ENCODE data around the gene CDK5R1. TPM values are rescaled to one million over a fixed set of nuclear protein-coding genes. Genes with fewer than 3 reads are reported as not detected.
"Not testable (repeated sequence)": the region's sequence is repeated elsewhere in the genome, so short reads cannot be mapped to it uniquely, and the experiment has no call there.

Gene CDK5R1
- 10 to 100 TPM; 17.6 to 17.8 TPM for total RNA-seq
- 10 to 100 TPM in 1 of 3 donors, 1 to 10 TPM in 2; 5.9 to 12.0 (median 9.6) TPM for polyA plus RNA-seq
- total RNA-seq = 5.3 to 46.1 (median 14.9) reads per million in 6 experiments

DNA sequence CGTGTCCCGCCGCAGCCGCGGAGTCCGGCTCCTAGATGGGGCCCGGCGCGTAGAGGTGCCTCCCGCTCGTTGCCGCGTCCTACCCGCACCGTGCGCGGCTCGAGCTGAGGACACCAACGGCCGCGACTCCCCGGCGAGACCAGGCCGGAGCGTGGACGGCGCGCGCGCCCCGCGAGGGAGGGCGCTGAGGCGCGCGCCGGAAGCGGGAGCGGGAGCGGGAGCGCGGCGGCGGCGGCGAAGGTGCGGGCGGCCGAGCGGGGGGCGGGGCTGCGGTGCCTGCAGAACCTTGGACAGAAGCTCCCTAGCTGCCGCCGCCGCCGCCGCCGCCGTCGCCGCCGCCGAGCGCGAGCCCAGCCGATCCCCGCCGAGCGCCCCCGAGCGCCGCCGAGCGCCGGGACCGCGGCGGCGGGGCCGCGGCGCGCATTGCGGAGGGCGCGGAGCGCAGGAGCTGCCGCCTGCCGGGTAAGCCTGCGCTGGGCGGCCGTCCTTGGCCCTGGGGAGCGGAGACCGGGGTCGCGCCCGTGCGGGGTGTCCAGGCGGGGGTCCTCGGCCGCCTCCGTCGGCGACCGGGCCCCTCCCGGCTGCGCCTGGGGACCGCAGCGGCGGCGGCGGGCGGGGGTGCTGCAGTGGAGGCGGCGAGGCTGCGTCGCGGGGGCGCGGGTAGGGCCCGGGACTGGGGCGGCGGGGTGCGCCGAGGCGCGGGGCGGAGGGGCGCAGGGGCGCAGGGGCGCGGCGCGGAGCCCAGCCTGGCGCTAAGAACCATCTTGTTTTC, at the start of gene CDK5R1:
TSS of gene CDK5R1 (plus strand) at position 293 of the 772 bp plus-strand sequence. CDS start 628 bp downstream, outside the sequence.
- peak within 1 kb of the TSS; percentile 79 to 96 (median 90) for H3K27ac Mint-ChIP-seq
- peak; percentile 65 to 76 for ATAC-seq
- peak; percentile 65 to 83 (median 76) for DNase-seq
- no peaks in the 10 kb centered on the region for H3K9me3 Mint-ChIP-seq
- POLR2A ChIA-PET = interaction anchor here (0.9 to 22.8 kb wide), 13 partner anchors 9 to 390 kb away, joined by 3 to 889 read pairs (median 4); partner anchors contain the start of genes MYO1D and PSMD11
- H3K27me3 Mint-ChIP-seq = no peaks in the 10 kb centered on the region
- peaks cover 21 to 60% (median 54%) of the 10 kb centered on the region in 4 donors for H3K4me1 Mint-ChIP-seq
- H3K4me3 Mint-ChIP-seq = peak within 1 kb of the TSS; percentile 84 to 95 (median 91)
- H3K36me3 Mint-ChIP-seq = peaks cover 9 to 33% (median 18%) of the 10 kb centered on the region in 3 donors

- Mint-ChIP-seq H3K27ac (no peak overlapping the region), H3K9me3 (peaks cover 0 to 6% (median 0%) of the 10 kb centered on the region in 9 donors), H3K4me1 (peaks cover 6 to 18% (median 14%) of the 10 kb centered on the region in 4 donors), H3K4me3 (no peak overlapping the region), H3K36me3 (peaks cover 0 to 2% (median 0%) of the 10 kb centered on the region in 3 donors), H3K27me3 (peaks cover 0 to 9% (median 2%) of the 10 kb centered on the region in 5 donors)
- no peak for DNase-seq
- ATAC-seq = no peak
- POLR2A ChIA-PET = no interaction called here
These were observed 46.1 kb upstream of the CDK5R1 start for GRCh38 chr17:32440722-32441121.

GRCh38 chr17:32441886-32442285, 44.9 kb upstream of the CDK5R1 start:
- H3K4me1 Mint-ChIP-seq = peaks cover 7 to 29% (median 25%) of the 10 kb centered on the region in 4 donors
- no peaks in the 10 kb centered on the region for H3K9me3 Mint-ChIP-seq
- no peak overlapping the region for H3K27ac Mint-ChIP-seq
- H3K36me3 Mint-ChIP-seq = peaks cover 0 to 6% (median 0%) of the 10 kb centered on the region in 3 donors
- no peak for ATAC-seq
- DNase-seq = no peak
- peaks cover 0 to 9% (median 2%) of the 10 kb centered on the region in 5 donors for H3K27me3 Mint-ChIP-seq
- POLR2A ChIA-PET = no interaction called here
- H3K4me3 Mint-ChIP-seq = no peak overlapping the region

DNA sequence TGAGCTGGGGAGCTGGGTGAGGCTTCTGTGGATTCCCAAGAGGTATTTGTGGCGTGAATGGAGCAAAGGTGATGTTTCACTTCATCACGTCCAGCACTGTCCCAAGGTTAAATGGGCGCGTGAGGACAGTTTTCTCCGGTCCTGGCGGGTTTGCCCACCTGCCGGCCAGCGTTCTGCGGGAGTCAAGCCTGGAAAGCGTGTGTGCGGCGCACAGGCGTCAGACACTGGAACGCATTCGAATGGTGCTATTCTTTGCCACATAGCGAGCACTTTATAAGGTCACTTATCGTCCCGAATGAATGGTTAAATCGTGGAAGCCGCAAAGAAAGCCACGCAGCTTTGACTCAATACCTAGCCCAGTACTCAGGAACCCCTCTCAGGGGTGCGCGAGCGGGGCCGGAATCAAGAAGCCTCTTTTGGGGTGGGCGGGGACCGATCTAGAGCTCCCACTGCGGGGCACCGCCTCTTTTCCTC, 42.9 kb upstream of the CDK5R1 start:
- POLR2A ChIA-PET = interaction anchor here (0.6 to 2.3 kb wide), 16 partner anchors 9 to 433 kb away, joined by 3 to 13 read pairs (median 4); partner anchors contain the start of genes C17orf75, CDK5R1, MYO1D and ZNF207
- peaks cover 0 to 24% (median 3%) of the 10 kb centered on the region in 3 donors for H3K36me3 Mint-ChIP-seq
- ATAC-seq (no peak), DNase-seq (no peak)
- H3K4me3 Mint-ChIP-seq = peak overlapping the region; percentile 77 to 97 (median 89)
- H3K27me3 Mint-ChIP-seq = no peaks in the 10 kb centered on the region
- H3K9me3 Mint-ChIP-seq = no peaks in the 10 kb centered on the region
- peak overlapping the region in 9 of 10 donors; percentile 23 to 94 (median 87) for H3K27ac Mint-ChIP-seq
- peaks cover 7 to 36% (median 35%) of the 10 kb centered on the region in 4 donors for H3K4me1 Mint-ChIP-seq

DNA sequence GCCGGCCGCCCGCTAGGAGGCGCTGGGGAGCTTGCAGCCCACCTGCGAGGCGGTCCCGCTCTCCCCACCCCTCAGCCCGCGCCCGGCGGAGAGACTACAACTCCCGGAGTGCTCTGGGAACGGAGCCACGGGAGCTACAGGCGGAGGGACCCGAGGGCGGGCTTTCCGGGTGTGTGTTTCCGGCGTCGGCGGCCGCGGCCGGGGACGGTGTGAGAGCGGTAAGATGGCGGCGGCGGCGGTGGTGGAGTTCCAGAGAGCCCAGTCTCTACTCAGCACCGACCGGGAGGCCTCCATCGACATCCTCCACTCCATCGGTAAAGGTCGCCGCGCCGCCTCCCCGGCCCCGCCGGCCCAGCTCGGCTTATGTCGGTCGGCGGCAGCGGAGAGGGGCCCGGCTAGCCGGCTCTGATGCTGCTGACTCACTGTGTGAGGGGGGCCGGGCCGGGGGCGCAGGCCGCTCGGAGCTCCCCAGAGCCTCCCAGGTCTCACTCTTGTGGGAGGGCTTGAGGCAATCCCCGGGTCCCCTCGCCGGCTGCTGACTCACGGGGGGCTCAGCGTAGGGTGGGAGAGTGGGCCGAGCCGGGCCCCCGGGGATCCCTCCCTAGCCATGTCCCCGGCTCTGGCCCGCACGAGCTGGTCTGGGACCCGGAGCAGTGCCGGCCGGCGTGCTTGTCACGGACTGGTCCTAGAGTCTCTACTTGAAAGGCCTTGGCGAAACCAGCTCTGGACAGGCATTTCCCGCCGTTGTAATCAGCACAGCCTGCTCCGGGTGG, 42.3 kb upstream of the CDK5R1 start, which contains the start of gene PSMD11:
TSS of gene PSMD11 (plus strand) at position 210 of the 773 bp plus-strand sequence. CDS start at position 224, 14 bp downstream.
- Mint-ChIP-seq H3K4me3 (peak within 1 kb of the TSS; percentile 77 to 97 (median 89)), H3K36me3 (peaks cover 0 to 30% (median 5%) of the 10 kb centered on the region in 3 donors), H3K4me1 (peaks cover 7 to 39% (median 36%) of the 10 kb centered on the region in 4 donors), H3K27ac (peak within 1 kb of the TSS; percentile 23 to 94 (median 89)), H3K27me3 (no peaks in the 10 kb centered on the region), H3K9me3 (no peaks in the 10 kb centered on the region)
- peak; percentile 95 to 97 for ATAC-seq
- POLR2A ChIA-PET = interaction anchor here (0.6 to 2.3 kb wide), 15 partner anchors 9 to 432 kb away, joined by 3 to 13 read pairs (median 4); partner anchors contain the start of genes C17orf75, CDK5R1, MYO1D and ZNF207
- peak; percentile 98 to 100 (median 99) for DNase-seq

DNA sequence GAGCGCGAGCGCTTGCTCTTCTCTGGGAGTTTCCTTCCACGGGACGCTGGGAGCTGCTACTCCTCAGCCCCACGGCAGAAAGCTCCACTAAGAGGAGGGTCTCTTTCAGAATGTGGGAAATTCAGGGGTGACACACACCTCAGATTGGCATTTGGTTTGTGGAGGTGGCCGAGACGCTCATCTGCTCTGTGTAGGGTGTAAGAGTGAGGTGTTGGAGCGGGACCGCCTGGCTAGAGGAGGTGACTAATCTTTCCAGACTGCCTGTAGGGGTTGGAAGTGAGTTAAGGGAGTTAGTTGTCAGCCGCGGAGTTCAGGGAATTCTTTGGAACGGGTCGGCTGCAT, 41.7 kb upstream of the CDK5R1 start:
- peaks cover 0 to 35% (median 10%) of the 10 kb centered on the region in 3 donors for H3K36me3 Mint-ChIP-seq
- H3K4me3 Mint-ChIP-seq = peak overlapping the region; percentile 77 to 97 (median 89)

DNA sequence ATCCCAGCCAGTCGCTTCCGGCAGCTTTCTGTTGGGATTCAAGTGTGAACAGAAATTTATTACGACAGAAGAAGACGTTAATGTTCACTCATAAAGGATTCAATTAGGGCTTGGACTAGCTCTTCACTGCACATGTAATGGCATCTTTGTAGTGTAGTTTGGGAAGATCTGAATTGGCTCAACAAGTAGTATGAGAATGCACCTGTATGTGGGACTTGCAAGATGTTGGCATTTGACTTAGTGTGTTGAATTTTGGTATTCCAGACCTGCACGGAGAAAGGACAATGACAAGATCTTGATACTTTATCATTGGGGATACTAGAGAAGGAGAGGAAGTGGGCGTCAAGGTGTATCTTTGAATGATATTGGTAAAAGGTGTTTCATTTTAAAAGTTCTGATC, 41.3 kb upstream of the CDK5R1 start:
- H3K4me1 Mint-ChIP-seq = peaks cover 7 to 45% (median 42%) of the 10 kb centered on the region in 4 donors
- POLR2A ChIA-PET = interaction anchor here (0.6 to 2.3 kb wide), 4 partner anchors 40 to 431 kb away, joined by 3 to 12 read pairs (median 4); partner anchors contain the start of genes CDK5R1 and MYO1D
- H3K36me3 Mint-ChIP-seq = peaks cover 0 to 39% (median 10%) of the 10 kb centered on the region in 3 donors
- DNase-seq (no peak), ATAC-seq (no peak)
- H3K27me3 Mint-ChIP-seq = no peaks in the 10 kb centered on the region
- H3K9me3 Mint-ChIP-seq = no peaks in the 10 kb centered on the region
- peak overlapping the region; percentile 23 to 94 (median 82) for H3K27ac Mint-ChIP-seq
- peak overlapping the region; percentile 77 to 97 (median 89) for H3K4me3 Mint-ChIP-seq

More for the DNA sequence above, 41.7 kb upstream of the CDK5R1 start:
- Mint-ChIP-seq H3K9me3 (no peaks in the 10 kb centered on the region), H3K27me3 (no peaks in the 10 kb centered on the region), H3K27ac (peak overlapping the region; percentile 23 to 94 (median 82)), H3K4me1 (peaks cover 7 to 42% (median 40%) of the 10 kb centered on the region in 4 donors)
- POLR2A ChIA-PET = interaction anchor here (1.4 to 2.3 kb wide), 4 partner anchors 41 to 432 kb away, joined by 3 to 13 read pairs (median 8); partner anchors contain the start of genes CDK5R1, MYO1D and ZNF207
- DNase-seq (no peak), ATAC-seq (no peak)

GRCh38 chr17:32445971-32446370, 40.8 kb upstream of the CDK5R1 start:
- H3K9me3 Mint-ChIP-seq = no peaks in the 10 kb centered on the region
- no peaks in the 10 kb centered on the region for H3K27me3 Mint-ChIP-seq
- ATAC-seq (no peak), DNase-seq (no peak)
- peaks cover 7 to 48% (median 44%) of the 10 kb centered on the region in 4 donors for H3K4me1 Mint-ChIP-seq
- peak overlapping the region in 8 of 10 donors; percentile 23 to 94 (median 70) for H3K27ac Mint-ChIP-seq
- peak overlapping the region; percentile 77 to 97 (median 89) for H3K4me3 Mint-ChIP-seq
- POLR2A ChIA-PET = interaction anchor here (0.6 to 2.3 kb wide), 2 partner anchors 131 to 431 kb away, joined by 3 to 5 read pairs; partner anchors contain the start of gene MYO1D
- H3K36me3 Mint-ChIP-seq = peaks cover 0 to 43% (median 10%) of the 10 kb centered on the region in 3 donors

GRCh38 chr17:32446949-32447348, 39.8 kb upstream of the CDK5R1 start:
- Mint-ChIP-seq H3K4me1 (peaks cover 7 to 49% (median 45%) of the 10 kb centered on the region in 4 donors), H3K9me3 (no peaks in the 10 kb centered on the region), H3K27me3 (no peaks in the 10 kb centered on the region), H3K36me3 (peaks cover 0 to 52% (median 10%) of the 10 kb centered on the region in 3 donors), H3K27ac (peak overlapping the region in 2 of 10 donors; percentile 73 to 81), H3K4me3 (peak overlapping the region in 7 of 10 donors; percentile 2 to 91 (median 36))
- POLR2A ChIA-PET = no interaction called here
- DNase-seq (no peak), ATAC-seq (no peak)

DNA sequence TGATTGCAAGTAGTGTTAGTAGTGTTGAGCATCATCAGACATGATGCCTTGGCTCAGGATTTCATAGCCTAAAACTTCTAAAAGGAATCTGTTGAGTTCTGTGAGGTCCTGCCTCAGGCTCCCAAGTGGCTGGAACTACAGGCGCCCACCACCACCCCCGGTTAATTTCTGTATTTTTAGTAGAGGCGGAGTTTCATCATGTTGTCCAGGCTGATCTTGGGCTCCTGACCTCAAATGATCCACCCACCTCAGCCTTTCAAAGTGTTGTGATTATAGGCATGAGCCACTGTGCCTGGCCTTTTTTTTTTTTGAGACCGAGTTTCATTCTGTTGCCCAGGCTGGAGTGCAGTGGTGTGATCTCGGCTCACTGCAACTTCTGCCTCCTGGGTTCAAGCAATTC, 36.8 kb upstream of the CDK5R1 start:
- Mint-ChIP-seq H3K9me3 (no peaks in the 10 kb centered on the region), H3K27ac (peak overlapping the region in 1 of 10 donors; percentile 9), H3K27me3 (no peaks in the 10 kb centered on the region), H3K4me1 (peaks cover 14 to 65% (median 53%) of the 10 kb centered on the region in 4 donors), H3K36me3 (peaks cover 8 to 82% (median 14%) of the 10 kb centered on the region in 3 donors), H3K4me3 (no peak overlapping the region)
- ATAC-seq = no peak
- POLR2A ChIA-PET = no interaction called here
- no peak for DNase-seq

GRCh38 chr17:32450379-32450778, 36.4 kb upstream of the CDK5R1 start:
- Mint-ChIP-seq H3K27ac (peak overlapping the region in 1 of 10 donors; percentile 28), H3K36me3 (peaks cover 11 to 87% (median 17%) of the 10 kb centered on the region in 3 donors), H3K4me1 (peaks cover 15 to 61% (median 50%) of the 10 kb centered on the region in 4 donors)
- POLR2A ChIA-PET, H3K9me3 Mint-ChIP-seq, ATAC-seq, DNase-seq, H3K4me3 Mint-ChIP-seq, H3K27me3 Mint-ChIP-seq: not testable (repeated sequence)
